Hematopoietic multipotent progenitor cell treated with erythropoietin and hydrocortisone succinate and interleukin-3 and kit ligand, for 6 days (in vitro differentiated cells): ENCODE results near the gene BHLHE23.
A peak's percentile ranks its signal among the peaks of the same experiment; 100 is the strongest.

Experiments
- DNase-seq: peaks from one replicate; pipeline ENCODE4 v3.0.0-alpha.2; 2015

BHLHE23 gene

GRCh38 chr20:62987114-62987513, 19.6 kb downstream of the BHLHE23 start:
- DNase-seq: no peak

GRCh38 chr20:62986257-62986800, 20.4 kb downstream of the BHLHE23 start:
- no peak for DNase-seq

DNA sequence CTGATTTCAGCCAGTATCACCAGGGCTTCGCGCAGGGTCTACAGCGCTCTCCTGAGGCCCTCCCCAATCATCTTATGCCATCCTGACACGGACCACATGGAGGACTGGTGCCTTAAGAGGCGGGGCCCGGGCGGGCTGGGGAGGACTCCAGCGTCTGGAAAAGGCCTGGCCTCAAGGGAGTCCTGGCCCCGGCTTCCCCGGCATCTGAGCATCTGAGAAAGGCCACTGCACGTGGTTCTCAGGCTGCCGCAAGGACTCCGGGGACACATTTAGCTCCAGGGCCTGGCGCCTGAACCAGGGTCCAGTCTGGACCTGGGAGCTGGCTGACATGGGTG, 21.4 kb downstream of the BHLHE23 start:
- DNase-seq: no peak

DNA sequence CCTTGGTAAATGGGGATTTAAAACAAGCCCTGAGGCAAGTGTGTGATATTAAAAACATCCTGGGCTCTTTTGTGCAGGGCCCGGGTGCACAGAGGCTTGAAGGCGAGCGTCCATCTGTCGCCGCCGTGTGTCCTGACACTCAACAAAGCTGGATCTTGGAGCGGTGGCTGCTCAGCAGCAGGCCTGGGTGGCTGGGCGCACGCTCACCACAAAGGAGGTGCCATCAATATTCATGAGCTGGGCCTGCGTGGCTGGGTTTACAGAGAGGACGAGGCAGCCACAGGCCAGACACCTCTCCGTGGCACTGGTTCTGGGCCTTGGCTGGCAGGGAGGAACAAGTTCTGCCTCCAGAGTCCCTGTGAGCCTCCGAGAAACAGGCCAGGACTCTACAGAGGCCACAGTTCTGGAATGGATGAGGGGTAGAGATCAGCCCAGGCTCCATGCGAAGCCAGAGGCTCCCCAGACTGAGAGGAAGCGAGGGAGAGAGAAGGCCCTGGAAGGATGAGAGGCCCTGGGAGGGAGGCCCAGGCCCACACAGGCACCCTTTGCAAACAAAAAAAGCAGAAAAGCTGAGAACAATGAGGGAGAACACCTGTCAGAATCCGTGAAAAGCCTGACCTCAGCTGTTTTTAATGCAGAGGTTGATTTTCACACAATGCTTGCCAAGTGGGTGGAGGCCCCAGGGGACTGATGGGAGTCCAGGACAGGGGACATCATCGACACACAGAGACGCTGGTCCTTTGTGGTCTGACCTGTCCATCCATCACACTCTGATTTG, 21.9 kb downstream of the BHLHE23 start:
- DNase-seq: no peak

- no peak for DNase-seq
Measured at GRCh38 chr20:62983210-62983609, 23.6 kb downstream of the BHLHE23 start.

DNA sequence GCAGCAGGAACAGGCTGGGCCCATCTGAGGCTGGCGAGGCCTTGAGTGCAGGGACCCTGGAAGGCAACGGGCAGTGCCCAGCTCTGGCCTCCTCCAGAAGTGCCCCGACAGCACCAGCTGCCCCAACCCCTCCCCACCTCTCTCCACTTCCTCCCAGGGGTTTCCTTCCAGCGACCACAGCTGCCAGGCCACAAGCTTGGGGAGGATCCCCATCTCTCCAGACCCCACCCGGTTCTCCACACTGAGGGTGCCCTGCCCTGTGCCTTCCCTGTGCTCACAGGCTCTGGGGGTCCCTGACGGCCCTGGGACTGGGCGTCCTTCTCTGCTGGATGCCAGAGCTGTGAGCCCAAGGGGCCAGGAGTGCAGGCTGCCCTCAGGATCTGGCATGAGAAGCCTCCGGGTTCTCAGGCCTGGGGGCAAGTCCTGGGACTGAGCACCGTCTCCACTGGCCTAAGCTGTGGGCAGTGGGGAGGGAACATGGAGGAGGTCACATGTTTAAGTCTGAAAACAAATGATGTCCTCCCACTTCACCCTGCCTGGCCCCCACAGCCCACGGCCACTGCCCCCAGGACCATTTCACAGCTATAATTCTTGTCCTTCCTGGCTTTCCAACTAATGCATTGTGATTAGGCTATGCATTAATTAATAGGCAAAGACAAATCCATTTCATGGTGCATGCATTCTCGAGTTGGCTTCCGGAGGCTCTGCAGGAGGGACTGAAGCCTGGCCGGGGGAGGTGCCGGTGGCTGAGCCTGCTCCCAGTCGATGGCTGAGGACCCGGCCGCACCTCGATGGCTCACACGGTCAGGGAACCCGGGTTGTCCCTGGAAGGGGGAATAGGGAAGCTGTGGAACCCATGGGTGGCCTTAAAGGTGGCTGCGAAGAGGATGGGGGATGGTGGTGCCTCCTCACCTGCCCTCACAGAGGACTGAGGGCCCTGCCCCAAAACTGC, 24.4 kb downstream of the BHLHE23 start:
- DNase-seq: peak; percentile 45

GRCh38 chr20:62980970-62981369, 25.8 kb downstream of the BHLHE23 start:
- peak; percentile 63 for DNase-seq

DNA sequence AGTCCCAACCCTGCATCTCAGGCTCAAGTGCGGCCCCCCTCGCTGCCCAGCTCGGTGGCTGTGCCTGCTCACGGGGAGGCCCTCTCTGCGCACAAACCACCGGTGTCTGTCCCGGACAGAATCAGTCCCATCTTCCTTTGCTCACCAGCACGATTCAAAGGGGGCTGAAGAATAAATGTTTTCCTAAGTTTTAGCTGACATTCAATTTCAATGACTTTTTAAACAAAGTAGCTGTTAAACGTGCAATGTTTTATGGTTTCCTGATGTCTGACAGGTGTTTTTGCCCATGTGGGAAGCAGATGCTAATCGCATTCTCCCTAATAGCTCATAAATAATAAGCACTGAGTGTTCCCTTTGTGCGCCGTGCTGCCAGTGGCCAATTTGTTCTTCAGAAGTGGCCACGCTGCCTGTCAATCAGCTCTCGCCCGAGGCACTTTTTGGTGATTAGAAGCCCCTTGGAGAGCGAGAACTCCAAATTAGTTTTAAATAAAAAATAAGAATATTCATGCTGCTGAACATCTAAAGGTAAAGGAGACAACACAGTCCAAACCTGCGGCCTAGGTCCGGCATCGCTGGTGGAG, 26.3 kb downstream of the BHLHE23 start:
- no peak for DNase-seq

GRCh38 chr20:62979876-62980373, 26.8 kb downstream of the BHLHE23 start:
- no peak for DNase-seq

DNA sequence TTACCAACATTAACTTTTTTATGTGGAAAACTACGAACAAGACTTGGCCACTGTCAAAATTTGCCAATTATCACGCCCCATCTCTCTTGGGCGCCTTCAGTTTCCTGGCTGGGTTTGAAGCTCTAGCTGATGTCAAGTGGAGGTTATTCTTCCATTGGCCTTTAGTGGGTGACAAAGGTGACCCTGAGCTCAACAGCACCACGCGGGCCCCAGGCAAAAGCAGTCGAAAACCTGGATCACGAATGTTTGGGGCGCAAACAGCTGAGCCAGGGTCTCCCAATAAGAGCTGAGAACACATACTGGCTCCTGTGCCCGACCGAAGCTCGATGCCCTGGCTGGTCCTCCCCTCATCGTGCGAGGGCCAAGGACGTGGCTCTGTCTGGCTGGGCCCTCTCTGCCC, 27.5 kb downstream of the BHLHE23 start:
- DNase-seq: peak; percentile 30

- no peak for DNase-seq
Measured at GRCh38 chr20:62978561-62978943, 28.2 kb downstream of the BHLHE23 start.

GRCh38 chr20:62977613-62978560, 28.9 kb downstream of the BHLHE23 start:
- peak; percentile 91 for DNase-seq

GRCh38 chr20:62976886-62977285, 29.9 kb downstream of the BHLHE23 start:
- no peak for DNase-seq

DNA sequence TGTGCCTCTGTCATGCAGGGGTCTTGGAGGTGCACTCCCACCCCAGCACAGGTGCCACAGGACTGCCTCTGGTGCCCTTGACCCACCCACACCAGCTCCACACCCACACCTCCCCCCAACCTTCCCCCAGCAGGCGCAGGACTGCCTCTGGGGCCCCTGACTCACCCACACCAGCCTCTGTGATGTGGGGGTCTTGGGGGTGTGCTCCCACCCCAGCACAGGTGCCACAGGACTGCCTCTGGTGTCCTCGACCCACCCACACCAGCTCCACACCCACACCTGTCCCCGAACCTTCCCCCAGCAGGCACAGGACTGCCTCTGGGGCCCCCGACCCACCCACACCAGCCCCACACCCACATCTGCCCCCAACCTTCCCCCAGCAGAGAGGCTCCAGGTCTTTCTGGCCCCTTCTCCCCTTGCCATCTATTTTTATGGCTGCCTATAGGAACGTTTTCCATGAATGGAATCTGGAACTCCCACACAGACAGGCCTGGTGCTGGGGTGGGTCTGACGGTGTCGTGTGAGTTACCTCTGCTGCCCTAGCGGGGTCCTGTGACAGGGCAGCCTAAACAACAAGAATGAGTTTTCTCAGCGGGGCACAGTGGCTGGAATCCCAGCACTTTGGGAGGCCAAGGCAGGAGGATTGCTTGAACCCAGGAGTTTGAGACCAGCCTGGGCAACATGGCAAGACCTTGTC, 30.8 kb downstream of the BHLHE23 start:
- DNase-seq: no peak

DNA sequence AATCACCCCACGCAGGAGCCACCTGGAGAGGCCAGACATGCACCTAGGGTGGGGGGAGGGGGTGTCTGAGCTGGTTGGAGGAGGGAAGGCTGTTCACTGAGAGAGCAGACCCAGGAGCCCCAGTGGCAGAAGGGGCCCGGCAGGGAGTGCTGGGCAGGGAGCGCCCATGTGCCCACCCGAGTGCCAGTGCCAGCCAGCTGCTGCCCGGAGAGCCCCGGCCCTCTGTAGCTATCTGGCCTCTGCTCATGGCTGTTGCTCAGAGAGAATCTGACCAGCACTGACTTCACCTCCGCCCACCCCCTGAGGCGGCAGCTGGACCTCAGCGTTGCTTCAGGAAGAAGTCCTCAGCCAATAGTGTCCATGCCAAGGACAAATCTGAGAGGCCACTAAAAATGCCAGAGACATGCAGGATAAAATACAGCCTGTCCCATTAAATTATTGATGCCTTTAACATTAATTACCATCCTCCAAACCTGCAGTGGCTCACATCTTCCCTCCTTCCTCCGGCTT, 31.5 kb downstream of the BHLHE23 start:
- no peak for DNase-seq

GRCh38 chr20:62972845-62973745, 33.7 kb downstream of the BHLHE23 start:
- DNase-seq: no peak

GRCh38 chr20:62971950-62972844, 34.6 kb downstream of the BHLHE23 start:
- peak; percentile 92 for DNase-seq

- no peak for DNase-seq
Measured at GRCh38 chr20:62971211-62971949, 35.4 kb downstream of the BHLHE23 start.
